Measurements from ENCODE around the gene THSD4.

Gene THSD4

GRCh38 chr15:71444032-71444810 lies 328.9 kb downstream of the THSD4 start:
- no peak for DNase-seq

- no peak for DNase-seq
Observed at GRCh38 chr15:71444866-71445590, 329.8 kb downstream of the THSD4 start.

GRCh38 chr15:71447328-71448250 lies 332.3 kb downstream of the THSD4 start:
- no peak for DNase-seq

- DNase-seq, result peak; percentile 38
Observed at GRCh38 chr15:71448688-71449114, 333.4 kb downstream of the THSD4 start.

GRCh38 chr15:71449363-71449762 lies 334.1 kb downstream of the THSD4 start:
- DNase-seq, result no peak

- no peak for DNase-seq
Observed at GRCh38 chr15:71449956-71450355, 334.7 kb downstream of the THSD4 start.

GRCh38 chr15:71451130-71451529 lies 335.9 kb downstream of the THSD4 start:
- DNase-seq, result no peak

- no peak for DNase-seq
Observed at GRCh38 chr15:71452893-71453292, 337.6 kb downstream of the THSD4 start.

- no peak for DNase-seq
Observed at GRCh38 chr15:71454462-71454996, 339.3 kb downstream of the THSD4 start.

GRCh38 chr15:71455107-71455506 lies 339.8 kb downstream of the THSD4 start:
- no peak for DNase-seq

GRCh38 chr15:71455878-71456277 lies 340.6 kb downstream of the THSD4 start:
- no peak for DNase-seq

- DNase-seq, result no peak
Observed at GRCh38 chr15:71456362-71456761, 341.1 kb downstream of the THSD4 start.

- DNase-seq, result no peak
Observed at GRCh38 chr15:71456811-71457210, 341.5 kb downstream of the THSD4 start.

GRCh38 chr15:71458089-71458660 lies 342.9 kb downstream of the THSD4 start:
- no peak for DNase-seq

- DNase-seq, result no peak
Observed at GRCh38 chr15:71461748-71462147, 346.5 kb downstream of the THSD4 start.

GRCh38 chr15:71462638-71463037 lies 347.4 kb downstream of the THSD4 start:
- no peak for DNase-seq

GRCh38 chr15:71463156-71463665 lies 347.9 kb downstream of the THSD4 start:
- no peak for DNase-seq

- DNase-seq, result no peak
Observed at GRCh38 chr15:71465131-71465955, 350.1 kb downstream of the THSD4 start.

GRCh38 chr15:71468715-71469114 lies 353.4 kb downstream of the THSD4 start:
- no peak for DNase-seq

GRCh38 chr15:71469413-71469812 lies 354.1 kb downstream of the THSD4 start:
- DNase-seq, result no peak

- DNase-seq, result no peak
Observed at GRCh38 chr15:71471347-71471746, 356.1 kb downstream of the THSD4 start.
